Endothelial cell of umbilical vein (primary cell): Measurements from ENCODE around the gene ARL8A.
A peak's percentile ranks its signal among the peaks of the same experiment; 100 is the strongest.

ENCODE experiments used
- CTCF ChIP-seq, 2 donors: IDR thresholded peaks; 1 replicate in 1 of 2; 2 replicates in 1 of 2; pipeline ENCODE4 v1.5.1; 2011; ENCODE audit warnings: low read length in 2 of 2, mild to moderate bottlenecking in 2 of 2, moderate library complexity in 2 of 2, control low read depth in 1 of 2, inconsistent platforms in 1 of 2, low read depth in 1 of 2; ENCODE audit not compliant: insufficient read depth in 1 of 2; ENCODE audit errors: extremely low read depth in 1 of 2
- JUN ChIP-seq: IDR thresholded peaks from 2 replicates; pipeline ENCODE4 v1.6.1; 2011; ENCODE audit warnings: borderline replicate concordance, low read depth; ENCODE audit not compliant: insufficient read length, insufficient read depth

DNA sequence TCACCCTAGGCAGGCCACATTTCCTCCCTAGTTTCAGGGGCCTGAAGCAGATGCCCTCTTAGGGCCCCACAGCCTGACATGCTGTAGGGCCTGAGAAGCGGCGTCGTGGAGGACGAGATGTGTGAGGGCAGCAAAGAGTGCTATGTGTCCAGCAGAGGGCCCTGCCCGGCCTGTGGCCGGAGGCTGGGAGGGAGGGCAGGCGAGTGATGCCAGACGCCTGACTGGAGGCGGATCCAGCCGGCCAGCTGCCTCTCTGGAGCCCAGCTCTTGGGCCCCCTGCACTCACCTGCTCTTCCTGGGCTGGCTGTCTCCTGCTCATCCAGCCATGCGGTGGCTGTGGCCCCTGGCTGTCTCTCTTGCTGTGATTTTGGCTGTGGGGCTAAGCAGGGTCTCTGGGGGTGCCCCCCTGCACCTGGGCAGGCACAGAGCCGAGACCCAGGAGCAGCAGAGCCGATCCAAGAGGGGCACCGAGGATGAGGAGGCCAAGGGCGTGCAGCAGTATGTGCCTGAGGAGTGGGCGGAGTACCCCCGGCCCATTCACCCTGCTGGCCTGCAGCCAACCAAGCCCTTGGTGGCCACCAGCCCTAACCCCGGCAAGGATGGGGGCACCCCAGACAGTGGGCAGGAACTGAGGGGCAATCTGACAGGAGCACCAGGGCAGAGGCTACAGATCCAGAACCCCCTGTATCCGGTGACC, 21.8 kb downstream of the ARL8A start, which contains the start of gene GPR37L1:
- TF ChIP-seq CTCF (IDR thresholded peaks at IDR 0.05; ENCODE audit: extremely low read depth in 1 of 2, insufficient read depth in 1 of 2, low read depth in 1 of 2, low read length in 2 of 2) (peak; percentile 53 to 80), JUN (no peak)
